ENCODE data around the gene TINCR. TPM values are rescaled to one million over a fixed set of nuclear protein-coding genes. Genes with fewer than 3 reads are reported as not detected.

The TINCR gene
- total RNA-seq, 1 experiment from 2014 or later: 0.17 TPM

DNA sequence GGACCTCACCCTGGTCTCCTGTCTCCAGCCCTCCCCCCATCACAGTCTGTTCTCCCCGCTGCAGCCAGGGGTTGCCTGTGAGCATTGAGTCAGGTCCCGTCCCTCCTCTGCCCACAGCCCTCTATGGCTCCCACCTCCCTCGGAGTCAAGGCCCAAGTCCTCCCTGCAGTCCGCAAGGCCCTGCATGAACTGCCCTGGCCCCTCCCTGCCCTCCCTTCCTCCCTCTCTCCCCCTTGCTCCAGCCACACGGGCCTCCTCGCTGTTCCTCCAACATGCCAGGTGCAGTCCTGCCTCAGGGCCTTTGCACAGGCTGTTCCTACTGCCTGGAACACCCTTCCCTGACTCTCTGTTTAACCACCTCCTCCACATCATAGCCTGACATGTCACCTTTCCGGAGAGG, 2.8 kb downstream of the TINCR start:
- Histone ChIP-seq H3K9ac (ENCODE audit: extremely low read depth, insufficient read length, low read length) (no peak overlapping the region), H3K4me1 (ENCODE audit: insufficient read depth, low read length) (no peaks in the 10 kb centered on the region; the same call in 1 of the 2 replicates), H2BK20ac (ENCODE audit: low read depth, low read length, poor library complexity, severe bottlenecking) (no peak overlapping the region), H3K18ac (ENCODE audit: insufficient read length, low read depth, low read length) (no peak overlapping the region), H2BK12ac (ENCODE audit: insufficient read length, low read depth, low read length) (no peak overlapping the region), H4K91ac (ENCODE audit: insufficient read length, low read depth, low read length) (no peak overlapping the region), H4K20me1 (ENCODE audit: control insufficient read depth, insufficient read depth, insufficient read length) (no peaks in the 10 kb centered on the region), H3K79me1 (ENCODE audit: insufficient read depth, low read depth, low read length, poor library complexity, severe bottlenecking) (no peaks in the 10 kb centered on the region), H3T11ph (ENCODE audit: low read length) (no peak overlapping the region), H3K9me3 (ENCODE audit: control insufficient read depth, low read depth, low read length) (no peaks in the 10 kb centered on the region), H2BK15ac (ENCODE audit: low read depth, low read length) (no peak overlapping the region), H3K79me2 (ENCODE audit: insufficient read depth, low read length) (no peaks in the 10 kb centered on the region), H3K27ac (ENCODE audit: insufficient read length, low read depth, low read length) (no peak overlapping the region), H3K4ac (ENCODE audit: low read depth, low read length) (no peak overlapping the region), H2BK120ac (ENCODE audit: low read depth, low read length, poor library complexity, severe bottlenecking) (no peak overlapping the region), H3K14ac (ENCODE audit: insufficient read depth, low read length) (no peak overlapping the region), H3K27me3 (ENCODE audit: insufficient read depth, low read length) (peaks cover 15% of the 10 kb centered on the region; the same call in 1 of the 2 replicates), H3K56ac (ENCODE audit: insufficient read length, low read depth, low read length) (no peak overlapping the region), H3K4me2 (ENCODE audit: insufficient read depth, insufficient read length, low read length) (no peak overlapping the region), H3K23me2 (ENCODE audit: insufficient read length, low read depth, low read length, poor library complexity, severe bottlenecking) (no peaks in the 10 kb centered on the region), H2AK5ac (ENCODE audit: insufficient read length, low read length) (no peak overlapping the region), H2BK5ac (ENCODE audit: insufficient read length, low read length) (no peak overlapping the region), H4K5ac (ENCODE audit: insufficient read length, low read depth, low read length) (no peak overlapping the region), H3K23ac (ENCODE audit: insufficient read length, low read depth, low read length) (no peak overlapping the region), H4K8ac (replicated peaks; ENCODE audit: insufficient read length, low read depth, low read length) (no peak overlapping the region), H2AFZ (ENCODE audit: low read length) (no peak overlapping the region)
- no CpG with 5 or more reads among the region's 7 CpGs for WGBS (ENCODE audit: extremely low coverage, insufficient read length, low lambda C conversion rate)
- H3K27me3 Mint-ChIP-seq (ENCODE audit: low read depth): peaks cover 49% of the 10 kb centered on the region
- DNase-seq: no peak
- peaks cover 10 to 14% of the 10 kb centered on the region in 2 experiments for H3K4me1 Mint-ChIP-seq
- peaks cover 9 to 10% of the 10 kb centered on the region in 2 experiments for H3K9me3 Mint-ChIP-seq
- TF ChIP-seq, protein P1, sequence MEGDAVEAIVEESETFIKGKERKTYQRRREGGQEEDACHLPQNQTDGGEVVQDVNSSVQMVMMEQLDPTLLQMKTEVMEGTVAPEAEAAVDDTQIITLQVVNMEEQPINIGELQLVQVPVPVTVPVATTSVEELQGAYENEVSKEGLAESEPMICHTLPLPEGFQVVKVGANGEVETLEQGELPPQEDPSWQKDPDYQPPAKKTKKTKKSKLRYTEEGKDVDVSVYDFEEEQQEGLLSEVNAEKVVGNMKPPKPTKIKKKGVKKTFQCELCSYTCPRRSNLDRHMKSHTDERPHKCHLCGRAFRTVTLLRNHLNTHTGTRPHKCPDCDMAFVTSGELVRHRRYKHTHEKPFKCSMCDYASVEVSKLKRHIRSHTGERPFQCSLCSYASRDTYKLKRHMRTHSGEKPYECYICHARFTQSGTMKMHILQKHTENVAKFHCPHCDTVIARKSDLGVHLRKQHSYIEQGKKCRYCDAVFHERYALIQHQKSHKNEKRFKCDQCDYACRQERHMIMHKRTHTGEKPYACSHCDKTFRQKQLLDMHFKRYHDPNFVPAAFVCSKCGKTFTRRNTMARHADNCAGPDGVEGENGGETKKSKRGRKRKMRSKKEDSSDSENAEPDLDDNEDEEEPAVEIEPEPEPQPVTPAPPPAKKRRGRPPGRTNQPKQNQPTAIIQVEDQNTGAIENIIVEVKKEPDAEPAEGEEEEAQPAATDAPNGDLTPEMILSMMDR (conservative IDR thresholded peaks at IDR 0.05): no peak
- peaks cover 0 to 9% (median 4%) of the 10 kb centered on the region in 3 experiments; a peak in 1 of 7 replicates for H3K36me3 Mint-ChIP-seq (ENCODE audit: insufficient read depth in 1 of 3, low read depth in 3 of 3)
- H3K27ac Mint-ChIP-seq: no peak overlapping the region
- H3K4me3 Mint-ChIP-seq: no peak overlapping the region
